T-helper 2 cell (primary cell): Measurements from ENCODE around the gene MOB4.
"Not testable (repeated sequence)": the region's sequence is repeated elsewhere in the genome, so short reads cannot be mapped to it uniquely, and the experiment has no call there.

ENCODE experiments used
- DNase-seq, 5 experiments: peaks; one replicate each; pipeline versions ENCODE4 v3.0.0 to v3.0.0-alpha.2; 2012 to 2022
- total RNA-seq, 2 donors: gene quantifications; one replicate each; lab custom pipeline; 2026; lab: John Stamatoyannopoulos, UW

The MOB4 gene
- 21.8 to 27.5 reads per million in 2 donors for total RNA-seq

DNA sequence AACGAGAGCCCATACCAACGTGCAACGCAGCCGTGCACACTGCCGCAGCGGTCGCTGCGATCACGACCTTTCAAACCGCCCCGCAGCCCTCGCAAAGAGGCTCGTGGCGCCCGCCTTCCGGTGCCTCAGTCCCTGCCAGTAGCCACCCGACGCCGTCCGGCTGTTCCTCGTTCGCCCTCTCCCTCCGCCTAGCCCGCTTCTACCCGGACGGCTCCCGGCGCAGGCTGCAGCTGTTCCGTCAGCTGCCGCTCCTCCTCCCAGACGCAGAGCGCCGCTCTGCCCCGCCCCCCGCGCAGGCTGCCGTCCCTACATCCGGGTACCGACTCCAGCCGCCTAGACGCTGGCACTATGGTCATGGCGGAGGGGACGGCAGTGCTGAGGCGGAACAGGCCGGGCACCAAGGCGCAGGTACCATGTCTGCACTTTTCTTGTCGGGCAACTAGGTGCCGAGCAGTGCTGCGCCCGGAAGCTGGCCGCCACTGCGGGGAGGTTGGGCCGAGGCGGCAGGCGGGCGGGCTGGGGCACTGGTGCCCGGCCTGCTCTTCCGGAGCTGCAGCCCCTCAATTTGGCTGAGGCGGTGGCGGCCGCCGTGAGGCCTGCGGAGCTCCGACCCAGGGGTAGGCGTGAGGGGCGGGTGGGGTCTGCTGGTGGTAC, at the start of gene MOB4:
TSS of gene MOB4 (plus strand) at position 328 of the 654 bp plus-strand sequence. CDS start at position 349, 21 bp downstream.
- DNase-seq = peak; percentile 84 to 97 (median 91)

DNA sequence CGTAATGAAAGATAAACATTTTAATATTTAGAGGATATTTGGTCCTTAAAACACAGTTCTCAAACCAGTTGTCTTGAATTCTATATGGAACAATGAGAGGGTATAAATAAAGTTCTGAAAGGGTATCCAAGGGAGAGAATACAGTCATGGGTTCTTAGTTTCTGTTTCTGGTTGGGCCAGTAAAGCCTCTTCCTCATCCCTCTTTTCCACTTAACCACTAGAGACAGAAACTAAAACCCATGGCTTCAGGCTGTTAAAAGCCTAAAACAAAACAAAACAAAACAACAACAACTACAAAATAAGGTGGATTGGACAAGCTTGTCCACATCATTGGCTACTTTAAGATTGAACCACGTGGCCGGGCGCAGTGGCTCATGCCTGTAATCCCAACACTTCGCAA, 43.7 kb upstream of the MOB4 start:
- no peak for DNase-seq

DNA sequence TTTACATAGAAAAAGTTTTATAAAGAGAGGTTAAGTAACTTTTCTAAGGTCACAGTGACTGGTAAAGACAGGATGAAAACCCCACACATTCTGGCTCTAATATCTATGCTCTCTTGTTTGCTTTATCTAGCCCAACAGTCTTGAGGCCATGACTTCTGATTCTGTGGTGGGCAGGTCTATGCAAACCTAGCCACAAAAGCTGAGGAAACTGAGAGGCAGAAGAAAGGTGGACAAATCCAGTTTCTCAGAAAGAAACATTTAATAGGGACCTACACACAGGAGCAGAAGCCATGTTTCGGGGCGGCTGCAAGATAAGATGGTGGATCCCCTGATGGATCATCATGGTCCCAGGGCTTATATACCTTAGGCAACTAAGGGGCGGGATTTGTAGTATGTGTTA, 38.1 kb upstream of the MOB4 start:
- no peak for DNase-seq

DNA sequence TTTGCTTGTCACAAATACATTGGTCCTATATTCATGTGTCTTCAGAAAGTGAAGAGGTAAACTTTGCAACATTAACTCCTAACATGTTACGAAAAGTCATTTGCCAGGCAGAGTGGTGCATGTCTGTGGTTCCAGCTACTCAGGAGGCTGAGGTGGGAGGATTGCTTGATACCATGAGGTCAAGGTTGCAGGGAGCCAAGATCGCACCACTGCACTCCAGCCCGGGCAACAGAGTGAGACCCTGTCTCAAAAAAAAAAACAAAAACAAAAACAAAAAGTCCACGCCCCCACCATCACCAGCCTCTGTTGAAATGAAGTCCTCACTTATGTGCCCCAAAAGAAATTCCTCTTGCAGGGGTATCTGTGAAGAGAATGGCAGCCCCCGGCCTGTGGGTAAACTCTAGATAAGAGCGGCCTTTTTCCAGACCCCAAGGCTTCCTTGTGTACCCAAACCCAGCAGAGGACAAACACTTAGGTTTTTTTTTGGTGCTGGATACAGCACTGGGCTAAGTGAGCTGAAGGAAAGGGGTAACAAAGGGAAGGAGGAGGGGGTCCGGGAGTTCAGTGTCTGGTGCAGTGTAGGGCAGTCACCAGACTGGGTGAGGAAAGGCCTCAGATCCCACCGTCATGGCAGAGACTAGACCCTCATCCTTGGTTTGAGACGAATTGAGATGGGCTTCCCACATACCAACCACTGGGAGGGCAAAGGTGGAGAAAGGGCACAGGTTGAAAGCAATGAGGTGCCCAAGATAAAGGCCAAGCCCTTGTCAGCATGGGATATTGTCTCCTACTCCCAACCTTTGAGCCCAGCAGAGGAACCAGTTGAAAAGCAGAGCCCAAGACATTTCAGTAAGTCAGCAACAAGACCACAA, 35.5 kb upstream of the MOB4 start:
- DNase-seq = no peak

DNA sequence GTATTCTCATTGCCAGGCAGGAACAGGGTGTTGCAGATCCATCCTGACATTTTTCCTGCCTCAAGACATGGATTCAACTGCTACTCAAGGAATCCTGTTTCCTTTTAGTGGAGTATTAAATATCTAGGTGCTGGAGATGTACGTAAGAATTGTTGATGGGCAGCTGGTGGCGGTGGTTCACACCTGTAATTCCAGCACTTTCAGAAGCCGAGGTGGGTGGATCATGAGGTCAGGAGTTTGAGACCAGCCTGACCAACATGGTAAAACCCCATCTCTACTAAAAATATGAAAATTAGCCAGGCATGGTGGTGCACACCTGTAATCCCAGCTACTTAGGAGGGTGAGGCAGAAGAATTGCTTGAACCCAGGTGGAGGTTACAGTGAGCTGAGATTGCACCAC, 31.6 kb upstream of the MOB4 start:
- not testable (repeated sequence) for DNase-seq

DNA sequence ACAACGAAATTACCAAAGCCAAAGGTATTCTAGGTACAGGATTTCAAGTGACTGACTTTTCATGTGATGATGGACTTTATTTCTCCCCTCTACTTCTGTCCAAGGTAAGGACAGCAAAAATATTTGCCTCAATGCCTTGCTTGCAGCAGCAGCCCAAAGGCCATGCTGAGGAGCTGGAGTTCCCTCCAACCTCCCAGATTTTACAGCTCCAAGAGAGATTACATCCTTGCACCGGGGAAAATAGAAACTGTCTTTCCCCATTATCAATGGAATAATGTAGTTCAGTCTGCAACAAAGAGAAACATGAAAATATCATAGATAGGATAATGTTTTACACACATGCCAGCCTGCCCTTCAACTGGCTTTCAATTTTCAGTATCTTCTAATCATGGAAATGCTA, 29.7 kb upstream of the MOB4 start:
- DNase-seq = no peak

DNA sequence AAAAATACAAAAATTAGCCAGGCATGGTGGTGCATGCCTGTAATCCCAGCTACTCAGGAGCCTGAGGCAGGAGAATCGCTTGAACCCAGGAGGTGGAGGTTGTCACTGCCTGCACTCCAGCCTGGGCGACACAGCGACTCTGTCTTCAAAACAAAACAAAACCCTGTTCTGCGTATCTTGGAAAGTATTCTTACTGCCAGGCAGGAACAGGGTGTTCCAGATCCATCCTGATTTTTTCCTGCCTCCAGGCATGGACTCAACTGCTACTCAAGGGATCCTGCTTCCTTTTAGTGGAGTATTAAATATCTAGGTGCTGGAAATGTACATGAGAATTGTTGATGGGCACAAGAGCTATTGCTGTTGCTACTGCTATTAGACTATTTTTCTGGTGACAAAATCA, 28.5 kb upstream of the MOB4 start:
- no peak for DNase-seq

DNA sequence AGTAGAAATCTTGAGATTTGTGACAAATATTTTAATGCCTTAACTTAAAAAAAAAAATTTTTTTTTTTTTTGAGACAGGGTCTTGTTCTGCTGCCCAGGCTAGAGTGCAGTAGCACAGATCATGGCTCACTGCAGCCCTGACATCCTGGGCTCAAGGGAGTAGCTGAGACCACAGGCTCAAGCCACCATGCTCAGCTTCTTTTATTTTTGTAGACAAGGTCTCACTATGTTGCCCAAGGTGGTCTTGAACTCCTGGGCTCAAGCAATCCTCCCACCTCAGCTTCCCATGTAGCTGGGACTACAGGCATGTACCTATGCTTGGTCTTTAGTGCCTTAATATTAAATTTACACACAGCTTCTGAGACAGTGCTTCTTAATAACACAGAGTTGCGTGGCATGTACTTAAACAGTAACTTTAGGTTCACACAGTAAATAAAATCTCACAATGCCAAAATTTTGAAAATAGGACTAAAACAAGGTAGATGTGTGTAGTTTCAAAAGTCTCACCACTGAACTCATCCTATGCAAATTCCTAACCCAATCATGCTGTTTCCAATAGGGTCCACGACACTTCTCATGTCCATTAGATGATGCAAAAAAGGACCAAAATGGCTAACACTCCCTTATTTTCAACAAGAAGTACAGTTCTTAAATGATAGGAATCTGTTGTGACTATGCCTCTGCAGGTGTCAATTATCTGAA, 20.3 kb upstream of the MOB4 start:
- no peak for DNase-seq

DNA sequence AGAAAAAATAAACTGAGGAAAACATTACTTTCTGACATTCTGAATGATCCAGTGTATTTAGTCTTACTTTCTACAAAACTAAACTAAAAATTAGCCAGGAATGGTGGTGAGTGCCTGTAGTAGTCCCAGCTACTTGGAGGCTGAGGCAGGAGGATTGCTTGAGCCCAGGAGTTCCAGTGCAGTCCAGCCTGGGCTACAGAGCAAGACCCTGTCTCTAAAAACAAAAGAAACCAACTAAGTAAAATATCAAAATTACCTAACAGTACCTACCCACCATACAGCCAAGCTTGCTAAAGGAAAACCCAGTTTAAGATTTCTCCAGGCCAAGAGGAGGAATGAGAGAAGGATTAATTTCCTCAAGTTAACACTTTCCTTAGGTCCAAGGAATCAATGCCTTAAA, 19.2 kb upstream of the MOB4 start:
- DNase-seq = no peak

DNA sequence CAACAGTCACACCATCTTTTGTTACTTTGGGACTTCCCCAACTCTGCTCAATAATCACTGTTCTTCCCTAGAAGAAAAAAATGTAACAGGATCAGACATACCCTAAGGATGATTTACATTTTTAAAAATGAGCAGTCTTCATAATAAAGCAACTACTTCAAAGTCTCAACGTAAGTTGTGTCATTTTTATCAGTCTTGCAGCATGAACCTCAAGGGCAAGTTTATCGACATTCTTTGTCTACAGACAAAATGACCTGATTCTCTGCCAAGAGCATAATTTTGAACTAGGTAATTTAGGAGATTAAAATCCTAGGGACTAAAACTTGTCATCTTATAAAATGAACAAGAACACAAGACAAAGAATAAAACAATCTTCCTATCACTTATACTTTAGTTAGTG, 18.5 kb upstream of the MOB4 start:
- no peak for DNase-seq

DNA sequence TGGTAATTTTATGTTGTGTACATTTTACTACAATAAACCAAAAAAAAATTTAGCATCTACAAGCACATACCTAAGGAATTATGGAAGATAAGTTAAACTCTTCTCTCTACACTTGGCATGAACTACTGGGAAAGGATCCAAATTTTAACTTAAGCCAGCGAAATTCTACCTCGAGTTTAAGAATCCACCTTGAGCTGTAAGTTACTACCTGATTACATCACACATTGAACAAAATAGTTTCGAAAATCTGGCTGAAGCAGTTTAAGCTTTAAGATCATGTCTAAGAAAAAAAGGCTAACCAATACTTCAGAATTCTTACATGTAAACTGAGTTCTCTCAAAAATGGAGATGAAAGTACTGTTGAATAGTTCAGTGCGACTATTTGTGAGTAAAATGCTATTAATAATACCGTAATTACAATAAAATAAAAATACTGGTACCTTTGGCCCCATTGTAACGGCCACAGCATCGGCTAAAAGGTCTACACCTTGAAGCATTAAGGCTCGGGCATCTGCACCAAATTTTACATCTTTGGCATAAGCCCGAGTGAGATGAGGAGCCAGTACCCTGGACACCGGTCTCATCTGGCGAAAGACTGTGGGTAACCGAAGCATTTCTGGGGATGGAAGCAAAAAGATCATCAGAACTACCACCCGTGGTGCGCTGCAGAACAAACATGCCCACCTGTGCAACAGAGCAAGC, 17.5 kb upstream of the MOB4 start:
- no peak for DNase-seq

DNA sequence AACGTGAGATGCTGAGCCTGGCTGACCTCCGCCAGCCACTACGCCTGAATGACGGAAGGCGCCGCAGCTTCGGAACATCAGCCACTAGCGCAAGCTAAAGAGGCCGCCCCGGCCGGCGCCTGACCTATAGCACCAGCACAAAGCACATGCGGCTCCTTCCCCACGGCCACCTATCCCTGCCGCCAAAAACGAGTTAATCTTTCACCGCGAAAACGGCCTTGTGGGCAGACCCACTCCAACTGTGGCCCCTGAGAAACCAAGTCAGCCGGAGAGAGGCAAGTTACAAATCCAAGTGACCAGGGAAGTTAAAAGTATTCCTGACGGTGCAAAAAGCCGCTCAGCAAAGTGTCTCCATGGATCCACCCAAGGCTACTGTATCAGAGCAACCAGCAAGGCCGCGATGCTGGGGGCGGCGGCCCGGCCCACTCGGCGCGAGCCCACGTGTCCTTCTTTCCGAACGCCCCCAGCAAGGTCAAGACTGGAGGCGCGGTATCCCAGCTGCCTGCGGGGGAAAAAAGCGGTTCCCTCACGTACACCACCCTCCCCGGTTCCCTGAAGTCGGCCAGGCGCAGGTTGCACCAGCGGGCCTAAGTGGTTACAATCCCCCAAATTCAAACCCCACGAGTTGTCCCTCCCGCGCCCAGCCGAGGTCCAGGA, 16.8 kb upstream of the MOB4 start:
- peak; percentile 18 to 69 (median 32) for DNase-seq

DNA sequence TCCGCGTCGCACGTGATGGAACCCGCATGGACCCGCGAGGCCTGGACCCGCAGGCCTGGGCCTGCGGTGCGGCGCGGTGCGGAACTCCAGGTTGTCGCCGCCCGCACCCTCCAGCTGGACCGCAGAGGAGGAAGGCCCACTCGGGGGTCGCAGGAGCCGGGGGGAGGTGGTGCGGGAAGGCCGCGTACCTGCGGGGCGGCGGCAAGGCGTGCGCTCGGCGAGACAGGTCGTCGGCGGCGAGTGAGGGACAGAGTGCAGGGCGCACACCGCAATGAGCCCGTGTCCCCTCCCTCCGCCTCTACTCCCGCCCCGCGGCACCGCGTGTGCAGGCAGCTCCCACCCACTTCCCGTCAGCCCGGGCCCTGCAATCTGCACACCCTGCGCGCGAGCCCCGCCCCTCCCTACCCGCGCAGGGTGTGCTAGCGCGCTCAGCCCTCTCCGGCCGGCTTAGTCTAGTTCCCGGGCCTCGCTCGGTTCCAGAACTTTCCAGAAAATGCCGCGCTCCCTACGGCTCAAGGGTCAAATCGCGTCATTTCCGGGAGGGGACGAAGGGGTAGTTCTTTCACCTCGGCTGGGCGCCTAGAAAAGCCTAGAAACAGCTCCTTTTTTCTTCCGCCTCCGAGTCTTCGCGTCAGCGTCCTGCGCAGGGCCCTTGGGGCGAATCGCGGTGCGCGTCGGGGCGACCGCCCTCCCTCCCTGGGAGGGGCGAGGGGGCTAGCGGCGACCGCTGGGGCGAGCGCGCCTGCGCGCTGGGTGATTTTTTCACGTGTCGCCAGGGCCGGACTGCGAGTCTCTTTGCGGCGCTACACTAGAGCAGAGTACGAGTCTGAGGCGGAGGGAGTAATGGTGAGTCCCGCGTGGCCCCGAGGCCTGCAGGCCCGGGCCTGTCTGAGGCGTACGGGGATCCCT, 16.0 kb upstream of the MOB4 start, which contains the start of the genes HSPD1 and HSPE1:
TSS of gene HSPD1 (minus strand) at position 247 of the 909 bp plus-strand sequence. CDS start 992 bp downstream, outside the sequence.
TSS of gene HSPE1 (plus strand) at position 786 of the 909 bp plus-strand sequence. CDS start at position 844, 58 bp downstream.
- peak; percentile 94 to 100 (median 97) for DNase-seq

DNA sequence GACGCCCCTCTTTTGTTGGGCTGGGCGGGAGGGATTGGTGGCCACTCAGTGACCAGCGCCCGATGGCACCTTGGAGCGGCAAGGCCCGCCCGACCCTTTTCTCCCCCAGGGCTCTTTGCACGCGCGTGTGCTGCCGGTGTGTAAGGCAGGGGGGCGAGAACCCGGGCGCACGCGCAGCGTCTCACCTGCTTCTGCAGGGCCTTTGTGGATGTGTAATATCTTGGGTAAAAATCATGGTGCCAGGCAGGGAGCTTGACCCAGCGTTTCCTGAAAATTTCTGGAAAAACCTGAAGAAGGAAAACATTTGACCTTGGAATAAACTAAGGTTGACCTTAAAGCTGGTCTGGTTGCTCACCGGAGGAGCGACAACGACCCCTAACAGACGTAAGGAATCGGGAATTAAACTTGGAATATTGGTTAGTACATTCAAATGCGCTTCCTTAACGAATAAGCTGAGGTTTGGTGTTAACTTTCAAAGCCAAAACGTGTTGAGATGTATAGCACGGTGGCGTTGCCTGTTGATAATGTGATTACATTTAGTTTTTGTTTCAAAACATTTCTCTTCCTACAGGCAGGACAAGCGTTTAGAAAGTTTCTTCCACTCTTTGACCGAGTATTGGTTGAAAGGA, 15.2 kb upstream of the MOB4 start:
- no peak for DNase-seq

DNA sequence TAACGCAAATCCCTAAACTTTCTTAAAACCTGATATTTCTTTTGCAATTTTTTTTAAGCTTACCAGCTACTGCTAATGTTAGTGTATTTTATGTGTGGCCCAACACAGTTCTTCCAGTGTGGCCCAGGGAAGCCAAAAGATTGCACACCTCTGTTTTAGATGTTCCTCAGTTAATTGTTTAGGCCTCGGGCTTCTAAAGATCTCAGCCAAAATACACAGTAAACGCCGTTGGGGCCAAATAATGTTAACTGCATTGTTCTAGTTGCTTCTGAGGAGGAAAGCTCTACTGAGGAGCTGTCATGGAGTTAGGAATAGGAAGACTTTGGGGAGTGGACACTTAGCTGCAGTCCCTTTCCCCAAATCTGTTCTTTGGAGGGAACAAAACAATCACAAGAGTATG, 13.7 kb upstream of the MOB4 start:
- DNase-seq = no peak

DNA sequence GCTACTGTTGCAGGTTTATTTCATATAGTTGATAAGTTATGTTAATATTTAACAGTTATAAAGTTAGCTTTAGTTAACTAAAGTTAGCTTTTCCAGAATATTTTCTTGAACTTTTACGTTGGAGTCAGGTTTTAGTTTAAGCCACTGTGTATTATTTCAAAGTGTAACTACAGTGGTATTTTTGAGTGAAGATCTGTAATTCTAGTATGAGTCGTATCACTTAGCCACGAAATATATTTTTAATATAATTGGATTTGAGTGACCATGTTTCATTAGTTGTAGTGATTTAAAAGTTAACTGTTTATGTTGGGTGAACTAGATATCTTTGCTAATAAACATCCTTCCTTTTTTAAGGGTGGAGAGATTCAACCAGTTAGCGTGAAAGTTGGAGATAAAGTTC, 13.2 kb upstream of the MOB4 start:
- DNase-seq = no peak

DNA sequence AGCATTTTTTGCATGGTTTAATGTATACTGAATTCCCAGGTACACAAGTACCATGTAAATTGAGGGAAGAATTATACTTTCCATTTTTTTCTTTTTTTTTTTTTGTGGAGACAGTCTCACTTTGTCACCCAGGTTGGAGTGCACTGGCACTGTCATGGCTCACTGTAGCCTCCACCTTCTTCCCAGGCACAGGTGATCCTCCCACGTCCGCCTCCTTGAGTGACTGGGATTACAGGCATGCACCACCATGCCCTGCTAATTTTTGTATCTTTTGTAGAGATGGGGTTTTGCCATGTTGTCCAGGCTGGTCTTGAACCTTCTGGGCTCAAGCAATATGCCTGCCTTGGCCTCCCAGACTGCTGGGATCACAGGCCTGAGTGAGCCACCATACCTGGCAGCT, 11.9 kb upstream of the MOB4 start:
- no peak for DNase-seq

DNA sequence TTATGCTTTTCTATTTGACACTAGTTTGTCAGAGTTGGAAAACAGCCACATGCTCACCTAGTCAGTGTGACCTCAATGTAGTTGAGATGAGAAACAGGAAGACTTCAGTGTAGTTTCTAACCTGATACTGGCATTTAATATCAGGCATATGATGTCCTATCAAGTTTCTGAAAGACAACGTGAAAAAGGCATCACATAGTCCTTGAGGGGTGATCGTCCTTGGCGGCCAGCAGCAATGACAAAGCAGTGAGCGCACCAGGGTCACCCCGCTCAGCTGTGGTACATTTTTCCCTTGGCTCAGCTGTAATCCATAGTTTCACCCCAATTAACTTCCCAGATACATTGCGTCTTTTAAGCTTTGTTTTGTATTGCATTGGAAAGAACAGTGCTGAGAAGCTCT, 11.4 kb upstream of the MOB4 start:
- no peak for DNase-seq

DNA sequence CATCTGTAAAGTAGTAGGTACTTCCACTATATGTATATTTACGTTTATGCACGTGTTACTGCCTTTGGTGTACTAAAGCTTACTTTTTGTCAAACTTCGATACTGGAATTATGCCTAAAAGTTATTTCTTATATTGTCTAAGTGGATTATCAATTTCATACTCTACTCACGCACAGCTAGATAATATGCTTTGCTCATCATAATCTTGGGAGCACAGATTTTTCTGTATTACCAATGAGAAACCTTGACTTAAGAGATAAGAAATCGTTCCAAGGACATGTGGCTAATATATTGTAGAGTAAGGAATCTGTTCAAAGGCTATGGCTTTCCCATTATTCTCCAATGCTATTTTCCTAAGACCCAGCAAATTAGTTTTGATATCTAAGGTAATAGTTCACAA, 9.2 kb upstream of the MOB4 start:
- DNase-seq = no peak

DNA sequence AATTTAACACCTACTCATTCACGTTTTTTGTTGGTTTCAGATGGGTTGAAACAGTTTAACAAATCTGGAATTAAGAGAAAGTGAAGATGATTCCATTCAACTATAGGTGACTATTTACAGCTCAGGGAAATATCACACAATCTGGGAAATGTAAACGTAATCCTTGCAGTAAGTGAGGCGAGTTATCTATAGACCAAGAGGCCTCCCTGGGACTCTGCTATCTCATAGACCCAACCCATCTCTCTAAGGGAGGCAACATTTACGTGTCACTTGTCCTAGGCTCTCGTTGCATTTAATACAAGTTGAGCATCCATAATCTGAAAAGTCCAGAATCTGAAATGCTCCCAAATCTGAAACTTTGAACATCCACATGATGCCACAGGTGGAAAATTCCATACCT, 2.0 kb upstream of the MOB4 start:
- DNase-seq = no peak
